CD4-positive, alpha-beta T cell treated with Interleukin-6 at 100 ng/mL for 8 hours (primary cell): Measurements from ENCODE around the gene MYDGF.

Experiments
- DNase-seq: peaks from one replicate; pipeline ENCODE4 v3.0.0-alpha.2; 2020; ENCODE audit warnings: mixed read lengths, low spot score

The MYDGF gene

DNA sequence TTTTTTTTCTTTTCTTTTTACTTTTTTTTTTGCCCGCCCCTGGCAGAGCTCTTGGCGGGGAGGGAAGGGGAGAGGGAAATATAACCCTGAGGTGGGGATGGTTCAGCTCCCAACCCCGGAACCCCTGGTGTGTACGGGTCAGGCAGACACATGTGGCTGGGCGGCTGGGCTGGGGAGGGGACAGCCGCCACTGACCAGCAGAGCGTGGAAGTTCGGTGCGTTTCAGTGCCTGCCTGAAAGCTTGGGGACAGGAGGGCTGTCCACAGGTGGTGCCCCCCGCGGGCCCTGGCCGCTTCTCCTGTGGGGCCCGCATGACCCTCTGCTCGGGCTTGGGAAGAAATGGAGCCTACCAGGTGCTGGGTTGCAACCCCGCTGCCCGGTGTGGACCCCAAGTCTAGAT, 5.2 kb upstream of the MYDGF start:
- no peak for DNase-seq

DNA sequence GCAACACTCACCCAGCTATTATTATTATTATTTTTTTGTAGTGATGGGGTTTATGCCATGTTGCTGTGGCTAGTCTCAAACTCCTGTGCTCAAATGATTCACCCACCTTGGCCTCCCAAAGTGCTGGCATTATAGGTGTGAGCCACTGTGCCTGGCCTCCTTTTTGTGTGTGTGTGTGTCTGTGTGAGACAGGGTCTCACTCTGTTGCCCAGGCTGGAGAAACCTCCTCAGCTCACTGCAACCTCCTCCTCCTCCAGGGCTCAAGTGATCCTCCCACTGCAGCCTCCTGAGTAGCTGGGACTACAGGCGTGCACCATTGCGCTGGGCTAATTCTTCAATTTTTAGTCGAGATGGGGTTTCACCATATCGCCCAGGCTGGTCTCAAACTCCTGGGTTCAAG, 3.6 kb upstream of the MYDGF start:
- DNase-seq, result no peak

DNA sequence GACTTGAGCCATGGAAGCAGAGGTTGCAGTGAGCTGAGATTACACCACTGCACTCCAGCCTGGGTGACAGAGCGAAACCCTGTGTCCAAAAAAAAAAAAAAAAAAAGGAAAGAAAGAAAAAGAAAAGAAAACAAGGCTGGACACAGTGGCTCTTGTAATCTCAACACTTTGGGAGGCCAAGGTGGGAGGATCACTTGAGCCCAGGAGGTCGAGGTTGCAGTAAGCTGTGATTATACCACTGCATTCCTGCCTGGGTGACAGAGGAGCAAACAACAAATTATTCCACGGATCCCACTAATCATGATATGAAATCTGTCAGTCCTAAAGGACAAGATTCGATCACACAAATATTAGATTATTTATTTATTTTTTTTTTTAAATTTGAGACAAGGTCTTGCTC, 3.1 kb upstream of the MYDGF start:
- no peak for DNase-seq

DNA sequence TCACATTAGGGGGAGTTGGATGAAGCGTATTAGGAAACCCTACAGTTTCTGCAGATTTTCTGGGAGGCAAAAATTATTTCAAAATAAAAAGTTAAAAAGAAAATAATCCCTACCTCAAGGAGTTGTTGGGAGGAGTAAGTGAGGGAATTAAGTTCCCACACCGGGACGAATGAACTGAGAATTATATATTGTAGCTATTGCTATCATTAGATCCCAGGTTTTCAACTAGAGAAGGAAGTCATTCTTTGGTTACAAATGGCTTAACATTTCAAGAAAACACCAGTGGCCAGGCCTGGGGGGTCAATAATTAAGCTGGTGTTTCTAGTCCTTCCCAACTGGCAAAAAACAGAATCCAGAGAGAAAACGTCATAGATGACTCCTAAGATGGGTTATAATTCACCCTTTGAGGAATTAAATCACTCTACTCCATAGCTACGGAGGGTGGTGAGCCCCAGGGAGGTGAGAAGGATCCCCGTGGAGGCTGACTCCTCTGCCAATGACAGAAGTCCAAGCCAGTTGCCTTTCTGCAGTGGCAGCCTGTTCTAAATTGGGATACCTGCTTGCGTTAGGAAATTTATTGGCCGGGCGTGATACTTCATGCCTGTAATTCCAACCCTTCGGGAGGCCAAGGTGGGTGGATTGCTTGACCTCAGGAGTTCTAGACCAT, 1.2 kb upstream of the MYDGF start:
- no peak for DNase-seq

DNA sequence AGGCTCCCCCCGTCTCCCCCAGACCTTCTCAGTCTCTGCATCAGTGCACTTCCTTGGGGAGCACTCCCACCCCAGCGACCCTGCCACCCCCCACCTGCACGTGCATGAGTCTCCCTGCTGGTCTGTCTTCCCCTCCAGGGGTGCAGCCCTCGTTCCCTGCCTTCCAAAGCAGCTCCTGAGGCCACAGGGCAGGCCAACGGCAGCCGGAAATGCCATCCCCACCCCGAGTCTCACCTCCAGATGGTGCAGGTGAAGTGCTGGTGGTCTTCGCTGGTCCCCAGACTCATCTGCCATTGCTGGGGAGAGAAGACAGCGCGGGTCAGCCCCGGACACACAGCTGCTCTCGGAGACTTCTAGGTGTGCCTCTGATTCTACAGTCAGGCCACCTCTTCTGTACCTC, 5.5 kb downstream of the MYDGF start:
- DNase-seq, result no peak

DNA sequence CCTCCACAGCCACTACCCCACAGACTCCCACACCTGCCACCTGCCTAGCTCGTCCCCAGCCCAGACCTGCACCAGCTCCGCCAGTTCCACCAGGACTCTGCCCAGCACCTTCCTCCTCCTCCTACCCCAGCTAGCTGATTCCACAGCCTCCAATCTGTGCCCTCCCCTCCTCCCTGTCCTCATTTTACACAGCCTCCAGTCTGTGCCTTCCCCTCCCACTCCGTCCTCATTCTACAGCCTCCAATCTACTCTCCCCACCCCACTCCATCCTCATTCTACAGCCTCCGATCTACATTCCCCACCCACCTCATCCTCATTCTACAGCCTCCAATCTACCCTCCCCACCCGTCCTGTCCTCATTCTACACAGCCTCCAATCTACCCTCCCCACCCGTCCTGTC, 7.3 kb downstream of the MYDGF start:
- no peak for DNase-seq

DNA sequence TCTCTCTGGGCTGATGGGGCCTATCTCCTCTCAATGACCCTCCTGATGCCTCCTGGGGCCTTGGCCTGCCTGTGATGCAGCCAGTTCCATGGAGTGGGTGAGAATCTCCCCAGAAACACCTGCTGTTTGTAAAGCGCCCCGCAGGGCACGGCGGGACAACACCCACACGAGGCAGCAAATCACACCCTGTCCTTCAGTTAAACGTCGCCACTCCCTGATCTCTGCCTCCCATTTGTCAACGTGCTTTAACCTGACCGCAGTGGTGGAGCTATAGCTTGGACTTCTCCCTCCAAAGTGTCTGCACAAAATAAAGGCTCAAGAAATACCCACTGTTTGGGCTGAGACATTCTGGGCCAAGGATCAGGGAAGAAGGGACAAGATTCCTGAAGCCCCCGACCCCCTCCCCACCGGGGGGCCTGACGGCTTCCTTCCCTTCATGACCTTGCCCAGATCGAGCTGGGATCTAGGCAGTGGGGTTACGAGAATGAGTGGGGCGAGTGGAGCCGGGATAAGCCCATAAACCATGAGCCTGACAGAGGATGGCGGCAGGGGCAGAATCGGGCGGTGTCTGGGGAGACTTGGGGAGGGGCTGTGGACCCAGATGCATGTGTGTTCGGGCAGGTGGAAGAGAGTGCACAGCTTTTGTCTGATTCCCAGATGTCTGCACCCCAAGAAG, 8.0 kb downstream of the MYDGF start:
- no peak for DNase-seq

DNA sequence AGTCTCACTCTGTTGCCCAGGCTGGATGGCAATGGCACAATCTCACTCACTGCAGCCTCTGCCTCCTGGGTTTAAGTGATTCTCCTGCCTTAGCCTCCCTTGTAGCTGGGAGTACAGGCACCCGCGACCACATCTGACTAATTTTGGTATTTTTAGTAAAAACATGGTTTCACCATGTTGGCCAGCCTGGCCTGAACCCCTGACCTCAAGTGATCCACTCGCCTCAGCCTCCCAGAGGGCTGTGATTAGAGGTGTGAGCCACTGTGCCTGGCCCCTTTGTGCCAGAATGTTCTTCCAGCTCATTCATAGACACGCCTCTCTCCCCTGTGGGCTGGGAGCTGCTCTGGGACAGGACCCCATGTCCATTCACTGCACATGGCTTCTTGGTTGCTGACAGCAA, 9.1 kb downstream of the MYDGF start:
- DNase-seq, result no peak

DNA sequence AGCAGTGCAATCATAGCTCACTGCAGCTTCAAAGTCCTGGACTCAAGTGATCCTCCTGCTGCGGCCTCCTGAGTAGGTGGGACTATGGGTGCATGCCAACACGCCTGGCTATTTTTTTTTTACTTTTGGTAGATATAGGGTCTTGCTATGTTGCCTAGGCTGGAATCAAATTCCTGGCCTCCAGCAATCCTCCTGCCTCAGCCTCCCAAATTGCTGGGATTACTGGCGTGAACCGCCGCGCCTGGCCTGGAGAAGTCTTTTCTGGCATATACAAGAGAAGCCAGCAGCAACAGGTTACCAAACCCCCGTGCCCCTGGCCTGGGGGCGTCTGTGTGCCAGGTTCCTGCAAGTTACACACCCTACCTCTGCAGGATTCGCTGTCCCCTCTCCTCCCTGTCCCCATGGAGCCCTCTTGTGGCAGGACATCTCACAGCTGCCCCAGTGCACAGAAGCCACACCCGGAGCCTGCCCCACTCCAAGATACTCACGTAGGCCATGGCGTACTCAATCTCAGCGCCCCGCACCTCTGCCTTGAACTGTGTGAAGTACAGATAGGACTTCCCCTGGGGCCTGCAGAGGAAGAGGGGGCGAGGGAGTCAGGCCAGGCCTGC, 9.9 kb downstream of the MYDGF start:
- no peak for DNase-seq

DNA sequence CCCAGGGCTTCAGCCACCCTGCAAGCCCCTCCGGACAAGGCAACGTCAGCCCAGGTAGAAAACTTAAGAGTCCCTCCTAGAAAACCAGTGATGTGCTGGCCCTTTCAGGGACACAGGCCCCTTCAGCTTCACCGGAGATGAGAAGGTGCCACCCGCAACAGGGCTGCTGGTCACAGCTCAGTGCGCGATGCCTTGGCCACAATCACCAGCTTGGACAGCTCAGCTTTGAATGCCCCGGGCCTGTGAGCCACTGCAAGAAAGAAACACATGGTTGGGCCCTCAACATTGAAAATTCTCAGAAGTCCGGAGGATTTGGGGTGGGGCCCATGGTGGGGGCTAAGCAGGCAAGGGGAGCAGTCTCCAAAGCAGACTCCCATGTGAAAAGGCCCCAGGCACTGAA, 12.3 kb downstream of the MYDGF start:
- DNase-seq, result no peak

DNA sequence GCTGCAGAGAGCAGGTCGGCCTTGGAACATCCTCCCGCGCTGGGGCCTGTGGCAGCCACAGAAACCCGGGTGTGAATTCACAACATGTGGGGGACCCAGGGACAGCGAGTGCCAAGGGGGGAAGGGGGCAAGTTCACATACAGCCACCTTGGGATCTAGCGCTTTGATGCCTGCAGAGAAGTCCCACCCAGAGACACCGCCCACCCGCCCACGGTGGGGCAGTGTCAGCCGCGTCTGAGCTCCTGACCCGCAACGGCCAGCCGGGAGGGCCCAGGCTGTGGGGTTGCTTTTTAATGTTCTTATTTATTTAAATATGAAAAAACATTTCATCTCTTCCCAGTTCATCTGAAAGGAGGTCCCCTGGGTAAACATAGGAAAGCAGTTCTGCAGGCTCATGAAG, 12.9 kb downstream of the MYDGF start:
- DNase-seq, result no peak

DNA sequence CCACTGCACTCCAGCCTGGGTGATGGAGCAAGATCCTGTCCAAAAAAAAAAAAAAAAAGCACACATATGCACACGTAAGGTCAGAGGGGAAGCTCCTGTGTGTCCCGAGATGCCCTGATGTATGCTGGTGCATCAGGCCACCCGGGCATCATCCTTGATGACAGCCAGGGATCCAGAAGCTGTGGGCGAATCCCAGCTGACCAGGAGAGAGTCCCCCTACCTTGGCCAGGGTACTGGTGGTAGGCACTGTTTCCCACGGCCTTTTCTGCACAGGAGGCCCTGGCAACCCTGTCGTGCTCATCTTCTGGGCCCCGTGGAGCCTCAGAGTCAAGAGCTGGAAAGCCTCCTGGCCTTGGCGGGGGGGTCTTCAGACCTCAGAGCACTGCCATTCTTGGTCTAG, 14.0 kb downstream of the MYDGF start:
- DNase-seq, result no peak

DNA sequence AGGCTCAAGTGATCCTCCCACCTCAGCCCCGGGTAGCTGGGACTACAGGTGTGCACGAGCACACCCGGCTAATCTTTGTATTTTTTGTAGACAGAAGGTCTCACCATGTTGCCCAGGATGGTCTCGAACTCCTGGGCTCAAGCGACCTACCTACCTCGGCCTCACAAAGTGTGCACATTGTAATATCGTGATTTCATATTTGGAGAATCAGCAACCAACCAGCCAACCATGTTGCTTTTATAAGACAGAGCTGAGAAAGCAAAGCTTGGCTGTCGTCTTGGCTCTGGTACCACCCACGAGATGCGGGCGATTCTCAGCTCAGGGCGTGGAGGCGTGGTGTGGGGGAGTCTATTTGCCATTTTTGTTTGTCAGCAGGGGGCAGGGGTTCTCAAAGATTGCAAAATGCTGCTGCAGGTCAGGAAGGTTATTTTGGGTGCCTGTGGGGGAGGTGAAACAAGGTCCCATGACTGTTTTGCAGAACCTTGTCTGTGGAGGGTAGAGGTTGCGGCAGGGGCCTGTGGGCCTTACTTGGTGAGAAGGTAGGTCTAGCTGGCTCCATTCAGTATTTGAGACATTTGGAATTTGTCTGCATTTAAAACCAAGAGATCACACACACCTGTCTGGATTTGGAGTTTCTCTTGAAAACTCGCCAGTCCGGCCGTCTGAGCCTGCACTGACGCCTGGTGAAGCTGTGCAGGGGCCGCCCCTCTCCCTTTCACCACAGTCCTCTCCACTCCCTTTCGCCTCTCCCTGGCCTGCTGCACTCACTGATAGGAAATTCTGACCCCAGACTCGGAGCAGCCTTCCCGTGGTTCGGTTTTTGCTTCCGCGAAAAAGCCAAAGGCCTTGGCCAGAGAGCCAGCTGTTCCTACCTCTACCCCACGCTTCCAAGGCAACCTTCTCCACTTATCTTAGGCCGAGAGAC, 15.4 kb downstream of the MYDGF start:
- DNase-seq, result no peak

DNA sequence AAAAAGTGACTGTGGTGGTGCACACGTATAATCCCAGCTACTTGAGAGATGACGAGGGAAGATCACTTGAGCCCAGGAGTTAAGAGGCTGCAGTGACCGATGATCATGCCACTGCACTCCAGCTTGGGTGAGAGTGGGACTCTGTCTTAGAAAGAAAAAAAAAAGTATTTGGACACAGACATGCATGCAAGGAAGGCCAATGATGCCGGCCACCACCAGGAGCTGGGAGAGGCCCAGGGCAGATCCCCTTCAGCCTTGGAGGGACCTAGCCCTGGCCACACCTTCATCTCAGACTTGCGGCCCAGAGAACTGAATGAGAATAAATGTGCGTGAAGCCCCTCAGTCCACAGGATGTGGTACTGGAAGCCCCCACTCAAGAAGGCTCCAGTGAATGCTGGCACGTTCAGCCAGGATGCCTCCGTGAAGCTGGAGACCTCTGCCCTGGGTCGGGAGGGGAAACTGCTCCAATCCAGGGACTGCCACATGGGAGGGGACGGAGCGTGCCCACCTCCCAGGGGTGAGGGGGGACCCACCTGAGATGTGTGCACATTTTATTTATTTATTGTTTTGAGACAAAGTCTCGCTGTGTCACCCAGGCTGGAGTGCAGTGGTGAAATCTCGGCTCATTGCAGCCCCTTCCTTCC, 16.2 kb downstream of the MYDGF start:
- DNase-seq, result no peak

DNA sequence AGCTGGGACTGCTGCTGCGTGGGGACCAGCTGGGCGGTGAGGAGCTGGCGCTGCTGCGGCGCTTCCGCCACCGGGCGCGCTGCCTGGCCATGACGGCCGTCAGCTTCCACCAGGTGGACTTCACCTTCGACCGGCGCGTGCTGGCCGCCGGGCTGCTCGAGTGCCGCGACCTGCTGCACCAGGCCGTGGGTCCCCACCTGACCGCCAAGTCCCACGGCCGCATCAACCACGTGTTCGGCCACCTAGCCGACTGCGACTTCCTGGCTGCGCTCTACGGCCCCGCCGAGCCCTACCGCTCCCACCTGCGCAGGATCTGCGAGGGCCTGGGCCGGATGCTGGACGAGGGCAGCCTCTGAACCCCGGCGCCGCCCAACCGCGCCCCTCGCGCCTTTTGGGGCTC, 18.1 kb downstream of the MYDGF start:
- no peak for DNase-seq

DNA sequence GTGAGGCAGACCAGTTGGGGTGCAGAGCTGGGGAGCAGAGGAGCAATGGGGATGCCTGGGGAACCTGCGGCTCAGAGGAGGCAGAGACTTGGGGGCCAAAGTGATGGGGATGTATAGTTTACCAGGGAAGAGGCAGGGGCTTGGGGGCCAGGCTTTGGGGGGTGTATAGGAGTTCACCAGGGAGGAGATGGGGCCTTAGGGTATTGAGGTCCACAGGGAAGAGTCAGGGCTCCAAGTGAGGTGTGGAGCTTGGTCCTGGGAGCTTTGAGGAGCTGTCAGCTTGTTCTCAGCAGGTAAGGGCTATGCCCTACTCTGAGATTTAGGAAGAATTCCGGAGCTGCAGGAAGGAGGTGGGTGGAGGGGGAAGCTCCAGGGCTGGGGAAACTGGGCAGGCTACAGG, 20.0 kb downstream of the MYDGF start:
- no peak for DNase-seq

DNA sequence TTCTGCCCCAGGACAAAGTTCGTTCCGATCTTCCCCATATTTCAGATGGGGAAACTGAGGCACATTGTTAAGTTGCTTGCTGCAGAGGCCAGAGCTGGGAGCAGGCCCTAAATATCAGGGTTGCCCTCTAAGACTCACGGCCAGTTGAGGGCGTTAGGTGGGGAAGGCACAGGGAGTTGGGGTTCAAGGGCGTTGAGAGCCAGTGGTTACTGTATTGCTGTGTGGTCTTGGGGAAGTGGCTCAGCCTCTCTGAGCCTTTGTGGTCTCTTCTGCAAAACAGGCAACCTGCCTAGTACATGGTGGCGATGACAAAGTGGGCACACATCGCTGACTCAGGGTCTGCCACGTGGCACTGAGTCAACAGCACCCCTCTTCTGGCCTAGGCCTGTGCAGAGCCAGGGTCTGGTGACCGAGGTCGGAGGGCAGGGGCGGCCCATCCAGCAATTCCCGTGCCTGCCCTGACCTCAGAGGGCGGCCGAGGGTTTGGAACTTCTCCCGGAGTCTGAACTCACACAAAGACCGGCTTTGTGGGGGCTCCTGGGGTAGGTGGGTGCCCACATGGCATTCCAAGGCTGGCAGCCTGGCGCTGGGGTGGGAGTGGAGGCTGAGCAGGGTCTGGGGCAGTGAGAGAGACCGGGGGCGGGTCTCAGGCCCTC, 20.6 kb downstream of the MYDGF start:
- DNase-seq, result no peak

DNA sequence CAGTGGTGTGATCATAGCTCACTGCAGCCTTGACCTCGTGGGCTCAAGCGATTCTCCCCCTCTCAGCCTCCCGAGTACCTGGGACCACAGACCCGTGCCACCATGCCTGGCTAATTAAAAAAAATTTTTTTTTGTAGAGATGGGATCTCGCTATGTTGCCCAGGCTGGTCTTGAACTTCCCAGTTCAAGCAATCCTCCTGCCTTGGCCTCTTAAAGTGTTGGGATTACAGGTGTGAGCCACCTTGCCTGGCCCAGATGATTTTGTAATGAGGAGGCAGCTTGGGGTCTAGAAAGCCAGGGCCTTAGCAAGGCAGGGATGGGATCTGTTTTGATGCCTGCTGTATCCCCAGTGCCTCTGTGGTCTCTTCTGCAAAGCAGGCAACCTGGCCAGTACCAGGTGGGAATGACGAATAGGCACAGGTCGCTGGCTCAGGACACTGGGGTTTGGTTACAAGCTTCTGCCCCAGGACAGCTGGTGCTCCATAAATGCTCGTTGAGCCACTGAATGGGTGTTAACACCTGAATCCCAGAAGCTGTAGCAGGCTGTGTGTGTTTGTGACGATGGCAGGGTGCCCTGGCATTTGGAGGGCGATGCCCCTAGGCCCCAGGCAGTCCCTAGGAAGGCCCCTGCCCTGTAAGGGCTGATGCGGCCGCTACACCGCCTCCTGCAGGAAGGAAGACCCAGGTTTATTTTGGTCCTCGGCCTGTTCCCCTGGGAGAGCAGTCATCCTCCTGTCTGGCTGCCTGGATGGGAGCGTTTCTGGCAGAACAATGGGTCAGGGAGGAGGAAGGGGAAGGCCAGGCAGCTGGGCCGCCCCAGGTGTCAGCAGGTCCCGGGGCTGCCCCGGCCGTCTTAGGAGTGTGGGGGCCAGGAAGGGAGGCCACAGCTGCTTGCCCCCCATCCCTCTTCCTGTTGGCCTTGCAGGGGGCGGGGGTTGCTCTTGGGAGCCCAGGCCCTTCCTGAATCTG, 22.2 kb downstream of the MYDGF start:
- DNase-seq, result no peak

DNA sequence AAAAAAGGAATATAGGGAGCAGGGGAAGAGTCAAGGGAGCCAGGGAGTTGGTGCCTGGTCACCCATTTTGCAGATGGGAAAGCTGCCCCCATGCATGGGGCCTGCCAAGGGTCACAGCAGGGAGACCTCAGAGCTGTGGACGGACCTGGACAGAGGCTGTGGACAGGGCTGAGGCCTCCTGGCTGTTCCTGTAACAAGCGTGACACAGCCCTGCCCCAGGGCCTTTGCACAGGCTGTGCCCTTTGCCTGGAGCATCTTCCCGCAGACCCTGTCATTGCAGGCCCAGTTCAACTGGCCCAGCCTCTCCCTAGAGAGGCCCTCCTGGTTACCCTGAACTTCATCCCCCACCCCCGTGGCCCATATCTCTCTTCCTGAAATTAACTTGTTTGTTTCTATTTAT, 24.4 kb downstream of the MYDGF start:
- DNase-seq, result no peak

DNA sequence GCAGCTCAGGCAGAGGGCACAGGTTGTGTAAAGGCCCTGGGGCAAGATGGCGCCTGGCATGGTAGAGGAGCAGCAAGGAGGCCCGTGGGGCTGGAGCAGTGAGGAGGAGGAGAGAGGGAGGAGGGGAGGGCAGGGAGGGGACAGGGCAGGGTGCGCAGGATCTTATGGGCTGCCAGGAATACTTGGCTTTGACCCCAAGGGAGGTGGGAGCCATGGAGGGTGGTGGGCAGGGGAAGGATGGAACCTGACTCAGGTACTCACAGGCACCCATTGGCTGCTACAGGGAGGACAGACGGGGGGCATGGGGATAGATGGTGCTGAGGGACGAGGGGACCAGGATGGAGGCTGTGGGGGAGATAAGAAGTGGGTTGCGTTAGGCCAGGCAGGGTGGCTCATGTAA, 27.5 kb downstream of the MYDGF start:
- no peak for DNase-seq
